Smooth muscle cell (in vitro differentiated cells): ENCODE measurements around the gene PTH1R. TPM values are rescaled to one million over a fixed set of nuclear protein-coding genes. Genes with fewer than 3 reads are reported as not detected.

ENCODE experiments used
- DNase-seq: peaks from one replicate; lab custom pipeline; 2025; ENCODE audit not compliant: unreplicated experiment; lab: John Stamatoyannopoulos, UW
- H2AFZ ChIP-seq: fragments of 200-600 bp; sonication (generic); 2 replicates; pipeline ENCODE4 v1.6.0; 2016; ENCODE audit warnings: antibody characterized with exemption, low read depth, mild to moderate bottlenecking
- H3F3A ChIP-seq: fragments of 200-600 bp; sonication (generic); 2 replicates; pipeline ENCODE4 v1.6.0; 2017; ENCODE audit warnings: antibody characterized with exemption, low read depth
- H3K27ac ChIP-seq: fragments of 200-600 bp; sonication (generic); 2 replicates; pipeline ENCODE4 v1.5.1; 2016; ENCODE audit warnings: low read depth, mild to moderate bottlenecking
- H3K27me3 ChIP-seq: fragments of 200-600 bp; sonication (generic); 2 replicates; pipeline ENCODE4 v1.6.1; 2016; ENCODE audit warnings: low read depth, mild to moderate bottlenecking
- H3K36me3 ChIP-seq: fragments of 200-600 bp; sonication (generic); 2 replicates; pipeline ENCODE4 v1.5.1; 2016; ENCODE audit warnings: low read depth
- H3K4me1 ChIP-seq: fragments of 200-600 bp; sonication (generic); 2 replicates; pipeline ENCODE4 v1.5.1; 2016; ENCODE audit warnings: low read depth
- H3K4me2 ChIP-seq: fragments of 200-600 bp; sonication (generic); 2 replicates; pipeline ENCODE4 v1.6.0; 2016; ENCODE audit warnings: mild to moderate bottlenecking
- H3K4me3 ChIP-seq: fragments of 200-600 bp; sonication (generic); 2 replicates; pipeline ENCODE4 v1.5.1; 2016; ENCODE audit warnings: mild to moderate bottlenecking
- H3K79me2 ChIP-seq: fragments of 200-600 bp; sonication (generic); 2 replicates; pipeline ENCODE4 v1.6.0; 2016; ENCODE audit warnings: low read depth, mild to moderate bottlenecking
- H3K9ac ChIP-seq: fragments of 200-600 bp; sonication (generic); 2 replicates; pipeline ENCODE4 v1.6.0; 2016; ENCODE audit warnings: low read depth
- H3K9me3 ChIP-seq: fragments of 200-600 bp; sonication (generic); replicated peaks from 2 replicates; pipeline ENCODE4 v1.5.1; 2016; ENCODE audit warnings: low read depth
- H4K20me1 ChIP-seq: fragments of 200-600 bp; sonication (generic); 2 replicates; pipeline ENCODE4 v1.6.0; 2016; ENCODE audit warnings: low read depth
- WGBS: methylation state at CpG from one replicate; pipeline ENCODE4 v1.1.7; 2016; ENCODE audit warnings: low lambda C conversion rate; 5-methylcytosine and 5-hydroxymethylcytosine counted together
- polyA plus RNA-seq: library from polyadenylated mRNA; unstranded; fragments of >200 nt; fragmentation: Nextera tagmentation; extraction: Ambion mirVana; gene quantifications from 2 replicates; pipeline ENCODE4 v1.2.1, GENCODE V29; 2016
- total RNA-seq: library from RNA; depleted of rRNA; stranded (reverse); fragments of >200 nt; gene quantifications from 2 replicates; pipeline ENCODE4 v1.2.3, GENCODE V29; 2014
- TF ChIP-seq, protein P1 (sequence below): fragments of 200-600 bp; sonication (generic); IDR thresholded peaks from 2 replicates; pipeline ENCODE4 v1.5.1; 2017; ENCODE audit warnings: borderline replicate concordance, mild to moderate bottlenecking, antibody characterized with exemption; ENCODE audit not compliant: insufficient read depth, poor library complexity, severe bottlenecking

Gene PTH1R
- total and polyA plus RNA-seq, 2 experiments from 2014 or later = 17.7 to 50.6 TPM

DNA sequence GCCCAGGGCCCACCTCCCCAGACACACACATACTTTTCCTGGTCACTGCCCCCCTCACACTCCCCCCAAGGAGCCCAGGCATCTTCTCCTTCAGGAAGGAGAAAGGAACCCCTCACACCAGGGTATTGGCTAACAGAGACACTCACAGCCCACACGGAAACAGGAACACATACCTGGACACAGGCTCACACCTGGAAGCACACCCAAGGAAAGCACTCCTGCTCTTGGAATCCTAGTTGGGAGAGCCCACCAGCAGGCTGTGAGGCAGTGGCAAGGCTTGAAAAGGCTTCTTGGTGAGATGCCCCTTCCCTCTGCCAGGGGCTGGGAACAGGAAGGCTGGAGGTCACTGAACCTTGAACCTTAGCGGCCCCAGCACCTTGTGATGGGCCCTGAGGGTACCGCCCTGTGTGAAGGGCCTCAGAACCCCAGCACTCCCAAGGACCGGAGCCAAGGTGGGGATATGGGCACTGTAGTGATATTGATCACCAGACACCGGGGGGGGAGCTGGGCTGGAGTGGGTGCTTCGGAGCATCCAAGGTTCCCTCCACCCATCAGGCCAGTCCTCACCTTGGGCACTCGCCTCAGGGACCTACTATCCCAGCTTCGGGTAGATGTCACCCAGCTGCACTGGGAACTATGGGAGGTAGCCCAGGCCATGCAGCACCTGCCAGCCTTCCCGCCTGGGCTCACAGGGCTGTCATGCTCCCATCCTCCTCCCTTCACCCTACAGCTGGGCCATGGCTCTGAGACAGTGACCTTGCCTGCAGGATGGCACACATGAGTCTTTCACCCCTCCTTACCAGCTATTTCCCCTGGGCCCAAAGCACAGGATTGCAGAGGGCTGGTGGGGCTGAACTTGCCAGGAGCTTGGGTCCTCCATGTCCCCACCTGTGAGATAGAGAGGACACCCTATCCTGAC, 30.6 kb upstream of the PTH1R start:
- TF ChIP-seq, protein P1, sequence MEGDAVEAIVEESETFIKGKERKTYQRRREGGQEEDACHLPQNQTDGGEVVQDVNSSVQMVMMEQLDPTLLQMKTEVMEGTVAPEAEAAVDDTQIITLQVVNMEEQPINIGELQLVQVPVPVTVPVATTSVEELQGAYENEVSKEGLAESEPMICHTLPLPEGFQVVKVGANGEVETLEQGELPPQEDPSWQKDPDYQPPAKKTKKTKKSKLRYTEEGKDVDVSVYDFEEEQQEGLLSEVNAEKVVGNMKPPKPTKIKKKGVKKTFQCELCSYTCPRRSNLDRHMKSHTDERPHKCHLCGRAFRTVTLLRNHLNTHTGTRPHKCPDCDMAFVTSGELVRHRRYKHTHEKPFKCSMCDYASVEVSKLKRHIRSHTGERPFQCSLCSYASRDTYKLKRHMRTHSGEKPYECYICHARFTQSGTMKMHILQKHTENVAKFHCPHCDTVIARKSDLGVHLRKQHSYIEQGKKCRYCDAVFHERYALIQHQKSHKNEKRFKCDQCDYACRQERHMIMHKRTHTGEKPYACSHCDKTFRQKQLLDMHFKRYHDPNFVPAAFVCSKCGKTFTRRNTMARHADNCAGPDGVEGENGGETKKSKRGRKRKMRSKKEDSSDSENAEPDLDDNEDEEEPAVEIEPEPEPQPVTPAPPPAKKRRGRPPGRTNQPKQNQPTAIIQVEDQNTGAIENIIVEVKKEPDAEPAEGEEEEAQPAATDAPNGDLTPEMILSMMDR = no peak
- Histone ChIP-seq H4K20me1 (no peaks in the 10 kb centered on the region), H3K4me2 (peak overlapping the region; percentile 83), H3K4me3 (peak overlapping the region; percentile 44), H3K27ac (peak overlapping the region; percentile 87), H3K27me3 (no peaks in the 10 kb centered on the region), H2AFZ (no peak overlapping the region), H3K36me3 (no peaks in the 10 kb centered on the region), H3K9me3 (no peaks in the 10 kb centered on the region), H3K79me2 (no peaks in the 10 kb centered on the region), H3K4me1 (peaks cover 14% of the 10 kb centered on the region), H3F3A (peaks cover 14% of the 10 kb centered on the region), H3K9ac (peak overlapping the region; percentile 0)
- WGBS = 97% methylated on average over 9 of the region's 9 CpGs
- DNase-seq = no peak

DNA sequence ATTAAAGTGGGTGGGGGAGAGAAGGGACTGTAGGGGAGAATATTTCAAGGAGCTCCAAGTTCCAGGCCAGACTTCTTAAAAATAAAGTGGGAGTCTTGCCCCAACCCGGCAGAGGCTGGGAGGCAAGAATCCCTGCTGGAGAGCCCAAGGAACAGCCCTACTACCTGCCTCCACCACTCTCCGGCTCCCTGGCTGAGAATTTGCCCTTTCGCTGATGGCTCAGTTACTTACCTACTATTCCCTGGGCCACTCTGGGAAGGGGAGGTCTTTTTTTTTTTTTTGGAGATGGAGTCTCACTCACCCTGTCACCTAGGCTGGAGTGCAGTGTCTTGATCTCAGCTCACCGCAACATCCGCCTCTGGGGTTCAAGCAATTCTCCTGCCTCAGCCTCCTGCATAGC, 29.8 kb upstream of the PTH1R start:
- no peak overlapping the region for H3K27ac ChIP-seq

DNA sequence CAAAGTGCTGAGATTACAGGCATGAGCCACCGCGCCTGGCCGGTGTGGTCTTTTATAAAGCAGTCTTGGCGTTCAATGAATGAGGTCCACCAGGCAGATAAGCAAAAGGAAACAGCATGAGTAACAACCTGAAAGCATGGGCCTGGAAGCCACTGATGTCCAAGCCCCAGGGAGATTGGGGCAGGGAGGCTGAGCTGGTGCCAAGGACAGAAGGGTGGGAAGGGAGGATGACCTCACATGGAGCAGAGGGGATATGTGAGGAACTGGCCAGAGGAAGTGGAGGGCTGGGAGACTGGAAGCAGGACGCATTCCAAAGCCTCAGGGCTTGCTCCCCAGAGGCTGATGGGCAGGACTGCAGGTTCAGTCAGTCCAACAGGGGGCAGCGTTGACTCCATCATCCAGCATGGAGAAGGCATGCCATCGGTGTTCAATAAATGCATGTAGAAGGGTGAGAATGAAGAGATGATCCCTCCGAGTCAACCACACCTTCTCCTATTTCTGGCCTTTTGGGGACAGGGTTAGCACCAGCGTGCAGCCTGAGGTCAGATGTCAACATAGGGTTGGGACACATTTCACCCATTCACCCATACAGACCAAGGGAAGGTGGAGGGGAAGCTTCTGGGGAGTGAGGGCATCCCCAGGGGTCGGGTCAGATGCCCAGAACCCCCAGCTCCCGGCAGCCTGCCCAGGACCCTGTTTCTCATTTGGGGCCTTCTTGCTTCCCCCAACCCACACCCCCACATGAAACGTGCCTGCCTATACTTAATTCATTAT, 29.1 kb upstream of the PTH1R start:
- Histone ChIP-seq H3K4me1 (peaks cover 14% of the 10 kb centered on the region), H3F3A (peaks cover 14% of the 10 kb centered on the region), H2AFZ (no peak overlapping the region), H3K9me3 (no peaks in the 10 kb centered on the region), H3K27ac (no peak overlapping the region), H3K79me2 (no peaks in the 10 kb centered on the region), H3K27me3 (no peaks in the 10 kb centered on the region), H3K4me3 (no peak overlapping the region), H3K36me3 (no peaks in the 10 kb centered on the region), H3K9ac (no peak overlapping the region), H3K4me2 (no peak overlapping the region), H4K20me1 (no peaks in the 10 kb centered on the region)
- TF ChIP-seq, protein P1 = peak; percentile 43
- WGBS = 54% methylated on average over 12 of the region's 12 CpGs
- no peak for DNase-seq

More for the DNA sequence above, 29.8 kb upstream of the PTH1R start:
- 91% methylated on average over 5 of the region's 5 CpGs for WGBS
- no peak for DNase-seq
- Histone ChIP-seq H4K20me1 (no peaks in the 10 kb centered on the region), H3K4me3 (no peak overlapping the region), H3K9ac (no peak overlapping the region), H3K4me2 (no peak overlapping the region), H3K27me3 (no peaks in the 10 kb centered on the region), H3K4me1 (peaks cover 14% of the 10 kb centered on the region), H3F3A (peaks cover 14% of the 10 kb centered on the region), H2AFZ (no peak overlapping the region), H3K9me3 (no peaks in the 10 kb centered on the region), H3K36me3 (no peaks in the 10 kb centered on the region), H3K79me2 (no peaks in the 10 kb centered on the region)
- TF ChIP-seq, protein P1 = no peak
